Measurements from ENCODE around the gene HOXC4. TPM values are rescaled to one million over a fixed set of nuclear protein-coding genes. Genes with fewer than 3 reads are reported as not detected.

The HOXC4 gene
- total RNA-seq, 1 experiment from 2014 or later, result not detected

DNA sequence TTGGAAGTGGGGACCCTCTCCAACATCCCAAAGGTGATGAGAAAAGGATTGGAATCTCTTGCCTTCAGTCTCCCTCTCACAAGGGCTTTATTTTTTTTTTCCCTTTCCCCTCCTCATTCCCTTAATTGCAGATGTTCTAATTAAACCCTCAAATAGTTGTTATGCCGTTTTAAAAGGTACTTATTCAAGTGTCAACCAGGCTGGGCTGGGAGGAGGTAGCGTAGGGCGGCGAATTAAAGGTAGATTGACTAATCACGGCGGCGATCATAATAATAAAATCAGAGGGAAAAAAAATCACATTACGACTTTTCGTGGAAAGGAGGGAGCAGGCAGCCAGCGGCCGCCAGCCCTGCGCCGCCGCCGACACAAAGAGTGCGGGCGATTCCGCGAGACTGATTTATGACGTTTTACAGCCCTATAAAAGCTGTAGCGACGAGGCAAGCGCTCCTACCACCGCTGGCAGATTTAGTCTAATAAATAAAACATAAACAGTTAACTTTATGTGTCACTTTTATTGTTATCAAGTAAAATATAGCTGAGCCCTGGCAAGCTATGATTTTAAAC lies 1.7 kb upstream of the HOXC4 start:
- TF ChIP-seq, protein P1, sequence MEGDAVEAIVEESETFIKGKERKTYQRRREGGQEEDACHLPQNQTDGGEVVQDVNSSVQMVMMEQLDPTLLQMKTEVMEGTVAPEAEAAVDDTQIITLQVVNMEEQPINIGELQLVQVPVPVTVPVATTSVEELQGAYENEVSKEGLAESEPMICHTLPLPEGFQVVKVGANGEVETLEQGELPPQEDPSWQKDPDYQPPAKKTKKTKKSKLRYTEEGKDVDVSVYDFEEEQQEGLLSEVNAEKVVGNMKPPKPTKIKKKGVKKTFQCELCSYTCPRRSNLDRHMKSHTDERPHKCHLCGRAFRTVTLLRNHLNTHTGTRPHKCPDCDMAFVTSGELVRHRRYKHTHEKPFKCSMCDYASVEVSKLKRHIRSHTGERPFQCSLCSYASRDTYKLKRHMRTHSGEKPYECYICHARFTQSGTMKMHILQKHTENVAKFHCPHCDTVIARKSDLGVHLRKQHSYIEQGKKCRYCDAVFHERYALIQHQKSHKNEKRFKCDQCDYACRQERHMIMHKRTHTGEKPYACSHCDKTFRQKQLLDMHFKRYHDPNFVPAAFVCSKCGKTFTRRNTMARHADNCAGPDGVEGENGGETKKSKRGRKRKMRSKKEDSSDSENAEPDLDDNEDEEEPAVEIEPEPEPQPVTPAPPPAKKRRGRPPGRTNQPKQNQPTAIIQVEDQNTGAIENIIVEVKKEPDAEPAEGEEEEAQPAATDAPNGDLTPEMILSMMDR (conservative IDR thresholded peaks at IDR 0.05), result no peak
- Histone ChIP-seq H3K14ac (ENCODE audit: insufficient read depth, low read length) (no peak overlapping the region), H4K91ac (ENCODE audit: insufficient read length, low read depth, low read length) (no peak overlapping the region), H3K27me3 (ENCODE audit: insufficient read depth, low read length) (peaks cover 95% of the 10 kb centered on the region), H2BK12ac (ENCODE audit: insufficient read length, low read depth, low read length) (no peak overlapping the region), H2BK120ac (ENCODE audit: low read depth, low read length, poor library complexity, severe bottlenecking) (no peak overlapping the region), H3K18ac (ENCODE audit: insufficient read length, low read depth, low read length) (no peak overlapping the region), H3K79me1 (ENCODE audit: insufficient read depth, low read depth, low read length, poor library complexity, severe bottlenecking) (no peaks in the 10 kb centered on the region), H2BK15ac (ENCODE audit: low read depth, low read length) (no peak overlapping the region), H3K4ac (ENCODE audit: low read depth, low read length) (no peak overlapping the region), H2BK20ac (ENCODE audit: low read depth, low read length, poor library complexity, severe bottlenecking) (no peak overlapping the region), H2AK5ac (ENCODE audit: insufficient read length, low read length) (no peak overlapping the region), H3K23ac (ENCODE audit: insufficient read length, low read depth, low read length) (no peak overlapping the region), H3K9ac (ENCODE audit: extremely low read depth, insufficient read length, low read length) (no peak overlapping the region), H4K5ac (ENCODE audit: insufficient read length, low read depth, low read length) (no peak overlapping the region), H2AFZ (ENCODE audit: low read length) (no peak overlapping the region), H4K20me1 (ENCODE audit: control insufficient read depth, insufficient read depth, insufficient read length) (no peaks in the 10 kb centered on the region), H2BK5ac (ENCODE audit: insufficient read length, low read length) (no peak overlapping the region), H3K4me2 (ENCODE audit: insufficient read depth, insufficient read length, low read length) (no peak overlapping the region), H3K4me1 (ENCODE audit: insufficient read depth, low read length) (no peaks in the 10 kb centered on the region), H3K56ac (ENCODE audit: insufficient read length, low read depth, low read length) (no peak overlapping the region), H4K8ac (replicated peaks; ENCODE audit: insufficient read length, low read depth, low read length) (no peak overlapping the region), H3K23me2 (ENCODE audit: insufficient read length, low read depth, low read length, poor library complexity, severe bottlenecking) (peaks cover 4% of the 10 kb centered on the region), H3K9me3 (ENCODE audit: control insufficient read depth, low read depth, low read length) (no peaks in the 10 kb centered on the region), H3K79me2 (ENCODE audit: insufficient read depth, low read length) (no peaks in the 10 kb centered on the region), H3K27ac (ENCODE audit: insufficient read length, low read depth, low read length) (no peak overlapping the region), H3T11ph (ENCODE audit: low read length) (no peak overlapping the region)
- Mint-ChIP-seq H3K9me3 (peaks cover 2 to 15% of the 10 kb centered on the region in 2 experiments; a peak in 3 of 5 replicates), H3K36me3 (ENCODE audit: insufficient read depth in 1 of 3, low read depth in 3 of 3) (no peaks in the 10 kb centered on the region), H3K4me1 (peaks cover 11 to 62% of the 10 kb centered on the region in 2 experiments), H3K27me3 (ENCODE audit: low read depth) (peaks cover 100% of the 10 kb centered on the region), H3K4me3 (peak overlapping the region in 1 of 2 experiments; percentile 8; a peak in 1 of 5 replicates), H3K27ac (no peak overlapping the region)
- no peak for DNase-seq
- WGBS (ENCODE audit: extremely low coverage, insufficient read length, low lambda C conversion rate), result no CpG with 5 or more reads among the region's 24 CpGs

Measured in H9 (cell line).